Epithelial cell of esophagus (primary cell): Measurements from ENCODE around the gene MIPEP.

Experiments
- DNase-seq: peaks from one replicate; pipeline ENCODE4 v3.0.0; 2010; ENCODE audit warnings: low read depth
- H3K4me3 ChIP-seq: 2 replicates; pipeline ENCODE4 v1.5.1; 2011; ENCODE audit warnings: mild to moderate bottlenecking, low read length, control low read depth
- TF ChIP-seq, protein P1 (sequence below): IDR thresholded peaks from 2 replicates; pipeline ENCODE4 v1.5.1; 2011; ENCODE audit warnings: low read depth, mild to moderate bottlenecking, low read length, control low read depth, inconsistent platforms; ENCODE audit not compliant: insufficient read depth; ENCODE audit errors: missing control alignments

Gene MIPEP

DNA sequence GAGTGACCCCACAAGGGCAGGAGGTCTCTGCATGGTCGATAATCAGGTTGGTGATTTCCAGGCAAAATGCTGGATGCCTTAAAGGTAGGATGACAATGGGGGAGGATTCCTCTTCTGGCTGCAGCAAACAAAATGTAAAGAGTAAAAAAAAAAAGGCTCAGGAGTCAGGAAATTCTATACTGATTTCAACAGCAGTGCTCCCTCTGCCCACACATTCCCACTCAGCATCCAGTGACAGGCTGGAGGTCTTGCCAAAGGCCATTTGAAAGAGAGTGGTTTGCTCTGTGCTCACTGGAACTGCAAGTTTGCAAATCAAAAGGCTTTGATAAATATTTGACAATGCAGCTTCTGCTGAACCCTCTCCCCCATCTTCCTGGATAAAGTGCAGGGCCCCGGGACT is 183.6 kb downstream of the MIPEP start:
- TF ChIP-seq, protein P1, sequence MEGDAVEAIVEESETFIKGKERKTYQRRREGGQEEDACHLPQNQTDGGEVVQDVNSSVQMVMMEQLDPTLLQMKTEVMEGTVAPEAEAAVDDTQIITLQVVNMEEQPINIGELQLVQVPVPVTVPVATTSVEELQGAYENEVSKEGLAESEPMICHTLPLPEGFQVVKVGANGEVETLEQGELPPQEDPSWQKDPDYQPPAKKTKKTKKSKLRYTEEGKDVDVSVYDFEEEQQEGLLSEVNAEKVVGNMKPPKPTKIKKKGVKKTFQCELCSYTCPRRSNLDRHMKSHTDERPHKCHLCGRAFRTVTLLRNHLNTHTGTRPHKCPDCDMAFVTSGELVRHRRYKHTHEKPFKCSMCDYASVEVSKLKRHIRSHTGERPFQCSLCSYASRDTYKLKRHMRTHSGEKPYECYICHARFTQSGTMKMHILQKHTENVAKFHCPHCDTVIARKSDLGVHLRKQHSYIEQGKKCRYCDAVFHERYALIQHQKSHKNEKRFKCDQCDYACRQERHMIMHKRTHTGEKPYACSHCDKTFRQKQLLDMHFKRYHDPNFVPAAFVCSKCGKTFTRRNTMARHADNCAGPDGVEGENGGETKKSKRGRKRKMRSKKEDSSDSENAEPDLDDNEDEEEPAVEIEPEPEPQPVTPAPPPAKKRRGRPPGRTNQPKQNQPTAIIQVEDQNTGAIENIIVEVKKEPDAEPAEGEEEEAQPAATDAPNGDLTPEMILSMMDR = no peak
- no peak overlapping the region for H3K4me3 ChIP-seq
- no peak for DNase-seq

DNA sequence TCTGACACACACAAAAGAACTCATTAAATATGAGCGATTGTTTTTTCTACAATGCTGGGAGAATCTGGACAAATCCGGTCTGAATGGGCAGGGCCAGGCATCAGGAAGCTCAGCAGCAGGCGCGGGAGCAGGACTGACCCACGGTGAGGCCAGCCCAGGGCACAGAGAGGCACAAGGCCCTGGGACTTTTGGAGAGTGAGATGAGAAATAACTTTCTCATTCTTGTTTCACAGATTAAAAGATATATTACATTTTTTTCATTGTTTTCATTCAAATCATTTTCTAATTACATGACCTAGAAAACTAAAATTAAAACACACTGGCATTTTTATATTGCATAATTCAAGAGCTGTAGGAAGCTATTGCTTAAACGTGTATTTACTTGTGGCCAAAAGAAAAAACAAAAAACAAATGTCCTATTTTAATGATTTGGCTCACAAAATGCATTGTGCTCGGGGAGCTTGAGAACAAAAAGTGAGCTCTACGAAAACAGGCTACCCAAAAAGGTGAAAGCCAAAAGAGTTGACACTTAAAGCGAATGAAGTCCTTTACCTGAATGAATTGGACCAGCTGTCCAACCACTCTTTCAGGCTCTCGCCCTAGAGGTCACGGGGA is 185.8 kb downstream of the MIPEP start:
- no peak for DNase-seq
- no peak overlapping the region for H3K4me3 ChIP-seq
- TF ChIP-seq, protein P1 = no peak

DNA sequence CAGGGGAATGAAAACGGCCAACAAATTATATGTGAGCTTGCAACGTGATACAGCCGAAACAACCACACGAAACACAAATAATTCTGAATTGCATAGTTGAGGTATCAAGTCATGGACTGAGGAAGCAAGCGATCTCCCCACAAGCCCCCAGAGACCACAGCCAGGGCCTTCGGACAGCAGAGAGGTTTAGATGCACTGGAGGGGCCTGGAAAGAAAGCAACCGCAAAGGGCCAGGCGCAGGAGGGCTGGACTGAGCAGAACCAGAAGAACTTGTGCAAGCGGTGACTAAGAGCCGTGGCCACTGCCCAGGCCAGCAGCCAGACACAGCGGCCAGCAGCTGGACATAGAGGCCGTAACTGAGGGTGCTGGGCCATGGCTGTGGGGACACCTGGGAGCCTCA is 187.6 kb downstream of the MIPEP start:
- TF ChIP-seq, protein P1 = no peak
- no peak for DNase-seq
- H3K4me3 ChIP-seq = no peak overlapping the region

DNA sequence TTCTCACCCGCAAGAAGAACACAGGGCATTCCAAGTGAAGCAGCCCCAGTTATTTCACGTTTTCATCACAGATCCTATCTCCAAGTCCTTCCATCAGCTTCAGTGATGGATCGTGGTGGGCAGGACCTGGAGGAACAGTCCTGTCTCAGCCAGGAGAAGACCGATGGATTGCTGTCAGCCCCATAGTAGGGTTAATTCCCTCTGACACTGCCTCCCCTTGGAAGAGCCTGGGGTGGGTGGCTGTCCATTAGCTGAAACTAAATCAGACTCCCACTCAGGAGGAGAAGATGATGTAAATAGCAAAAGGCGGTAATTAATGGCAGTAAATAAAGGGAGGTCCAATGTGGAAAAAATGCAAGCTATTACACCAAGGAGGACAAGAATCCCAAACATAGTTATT is 188.0 kb downstream of the MIPEP start:
- H3K4me3 ChIP-seq = no peak overlapping the region
- TF ChIP-seq, protein P1 = no peak
- no peak for DNase-seq

- TF ChIP-seq, protein P1 = no peak
- peak; percentile 37 for DNase-seq
- no peak overlapping the region for H3K4me3 ChIP-seq
These were observed 189.9 kb downstream of the MIPEP start for GRCh38 chr13:23699271-23699670.

- TF ChIP-seq, protein P1 = no peak
- H3K4me3 ChIP-seq = no peak overlapping the region
These were observed 191.4 kb downstream of the MIPEP start for GRCh38 chr13:23697772-23698313.

DNA sequence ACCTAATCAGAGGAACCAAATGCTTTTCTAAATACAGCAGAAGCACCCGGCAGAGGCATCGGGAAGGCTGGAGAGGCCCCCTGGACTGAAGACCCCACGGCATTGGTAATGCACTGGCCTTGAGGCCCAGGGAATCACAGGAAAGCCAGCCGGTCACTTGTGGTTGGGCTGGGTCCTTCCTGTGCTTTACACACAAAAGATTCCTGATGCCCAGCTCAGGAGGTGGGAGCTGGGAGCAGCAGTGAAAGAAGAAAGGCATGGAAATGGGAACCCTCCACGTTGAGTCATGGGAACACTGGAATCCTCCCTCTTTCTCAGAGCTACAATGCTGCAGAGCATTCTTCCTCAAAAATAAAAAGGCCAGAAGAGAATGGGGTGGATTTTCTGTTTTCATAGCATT is 192.6 kb downstream of the MIPEP start:
- no peak for DNase-seq
- H3K4me3 ChIP-seq = no peak overlapping the region
- TF ChIP-seq, protein P1 = no peak

More at GRCh38 chr13:23697772-23698313, 191.4 kb downstream of the MIPEP start:
- no peak for DNase-seq
